ENCODE data around the gene CHCHD3. TPM values are rescaled to one million over a fixed set of nuclear protein-coding genes. Genes with fewer than 3 reads are reported as not detected.

The CHCHD3 gene
- total RNA-seq, 1 donor from 2014 or later = 50.6 TPM

DNA sequence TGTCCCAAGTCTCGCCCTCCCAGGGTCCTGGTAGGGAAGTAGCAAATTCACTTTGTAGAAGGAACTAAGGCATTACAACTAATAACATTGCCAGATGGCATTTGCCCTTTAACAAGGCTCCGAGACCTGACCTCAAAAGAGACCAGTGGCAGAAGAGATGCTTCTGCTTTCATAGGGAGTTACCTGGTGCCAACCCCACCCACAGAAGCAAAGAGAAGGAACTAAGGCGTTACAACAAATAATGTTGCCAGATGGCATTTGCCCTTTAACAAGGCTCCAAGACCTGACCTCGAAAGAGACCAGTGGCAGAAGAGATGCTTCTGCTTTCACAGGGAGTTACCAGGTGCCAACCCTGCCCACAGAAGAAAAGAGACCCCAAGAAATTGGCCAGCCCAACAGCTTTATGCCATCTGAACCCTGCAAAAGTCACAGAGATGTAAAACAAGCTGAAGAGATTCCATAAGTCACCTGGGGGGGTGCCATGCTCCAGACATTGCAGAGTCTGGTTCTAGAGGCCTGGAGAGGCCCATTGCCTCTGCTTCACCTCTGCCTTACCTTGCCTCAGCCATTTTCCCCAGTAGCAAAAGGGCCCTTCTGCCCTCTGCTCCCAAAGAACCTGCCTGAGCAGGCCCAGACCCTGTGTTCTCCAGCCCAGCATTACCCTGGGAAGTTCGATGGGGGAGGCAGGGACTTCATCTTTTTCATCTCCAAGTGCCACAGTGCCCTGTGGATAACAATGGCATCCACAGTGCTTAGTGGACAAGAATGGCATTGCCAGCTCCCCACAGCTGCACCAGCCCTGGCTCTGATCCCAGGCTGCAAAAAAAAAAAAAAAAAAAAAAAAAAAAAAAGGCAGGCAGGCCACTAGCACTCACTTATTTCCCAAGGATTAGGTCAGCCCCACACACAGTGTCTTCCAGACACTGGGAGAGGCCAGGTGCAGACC, 326.1 kb downstream of the CHCHD3 start:
- H3K27ac ChIP-seq = no peak overlapping the region
- H3K9me3 ChIP-seq = no peaks in the 10 kb centered on the region
- H3K27me3 ChIP-seq = no peaks in the 10 kb centered on the region
- intact Hi-C loops (cut with DNase I) = no loop called here
- H3K4me1 ChIP-seq = no peaks in the 10 kb centered on the region
- H3K36me3 ChIP-seq = no peaks in the 10 kb centered on the region
- DNase-seq (ENCODE audit: extremely low spot score in 2 of 2) = no peak
- TF ChIP-seq POLR2AphosphoS5 (IDR thresholded peaks at IDR 0.05; ENCODE audit: insufficient read depth in 1 of 2, low read depth in 1 of 2) (no peak), CTCF (IDR thresholded peaks at IDR 0.05) (no peak), POLR2A (IDR thresholded peaks at IDR 0.05) (no peak)
- H3K4me3 ChIP-seq = no peak overlapping the region

GRCh38 chr7:132752431-132752830, 329.5 kb downstream of the CHCHD3 start:
- Histone ChIP-seq H3K9me3 (no peaks in the 10 kb centered on the region), H3K4me3 (no peak overlapping the region), H3K36me3 (no peaks in the 10 kb centered on the region), H3K27me3 (no peaks in the 10 kb centered on the region), H3K4me1 (no peaks in the 10 kb centered on the region), H3K27ac (no peak overlapping the region)
- TF ChIP-seq POLR2A (IDR thresholded peaks at IDR 0.05) (no peak), CTCF (IDR thresholded peaks at IDR 0.05) (no peak), POLR2AphosphoS5 (IDR thresholded peaks at IDR 0.05; ENCODE audit: insufficient read depth in 1 of 2, low read depth in 1 of 2) (no peak)
- intact Hi-C loops (cut with DNase I) = no loop called here
- DNase-seq (ENCODE audit: extremely low spot score in 2 of 2) = no peak

DNA sequence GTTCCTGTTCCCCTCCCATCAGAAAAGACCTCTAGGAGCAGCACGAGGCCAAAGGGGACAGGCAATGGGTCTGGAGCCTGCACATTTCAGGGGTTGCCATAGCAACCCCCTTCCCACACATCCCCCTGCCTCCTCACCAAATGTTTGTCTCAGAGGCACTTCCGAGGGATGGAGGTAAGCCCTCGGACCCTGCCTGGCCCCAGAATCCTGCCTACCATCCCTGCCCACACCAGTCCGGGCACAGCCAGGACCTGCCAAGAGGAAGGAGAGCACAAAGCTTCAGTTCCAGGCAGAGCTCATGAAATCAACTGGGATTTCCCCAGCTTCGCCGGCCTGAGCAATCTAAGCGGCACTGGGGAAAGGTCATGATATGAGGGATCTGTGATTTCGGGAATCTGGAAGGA, 330.6 kb downstream of the CHCHD3 start:
- TF ChIP-seq POLR2A (IDR thresholded peaks at IDR 0.05) (no peak), POLR2AphosphoS5 (IDR thresholded peaks at IDR 0.05; ENCODE audit: insufficient read depth in 1 of 2, low read depth in 1 of 2) (no peak), CTCF (IDR thresholded peaks at IDR 0.05) (no peak)
- Histone ChIP-seq H3K4me3 (no peak overlapping the region), H3K27ac (no peak overlapping the region), H3K9me3 (no peaks in the 10 kb centered on the region), H3K27me3 (no peaks in the 10 kb centered on the region), H3K36me3 (no peaks in the 10 kb centered on the region), H3K4me1 (no peaks in the 10 kb centered on the region)
- DNase-seq (ENCODE audit: extremely low spot score in 2 of 2) = no peak
- intact Hi-C loops (cut with DNase I) = no loop called here

DNA sequence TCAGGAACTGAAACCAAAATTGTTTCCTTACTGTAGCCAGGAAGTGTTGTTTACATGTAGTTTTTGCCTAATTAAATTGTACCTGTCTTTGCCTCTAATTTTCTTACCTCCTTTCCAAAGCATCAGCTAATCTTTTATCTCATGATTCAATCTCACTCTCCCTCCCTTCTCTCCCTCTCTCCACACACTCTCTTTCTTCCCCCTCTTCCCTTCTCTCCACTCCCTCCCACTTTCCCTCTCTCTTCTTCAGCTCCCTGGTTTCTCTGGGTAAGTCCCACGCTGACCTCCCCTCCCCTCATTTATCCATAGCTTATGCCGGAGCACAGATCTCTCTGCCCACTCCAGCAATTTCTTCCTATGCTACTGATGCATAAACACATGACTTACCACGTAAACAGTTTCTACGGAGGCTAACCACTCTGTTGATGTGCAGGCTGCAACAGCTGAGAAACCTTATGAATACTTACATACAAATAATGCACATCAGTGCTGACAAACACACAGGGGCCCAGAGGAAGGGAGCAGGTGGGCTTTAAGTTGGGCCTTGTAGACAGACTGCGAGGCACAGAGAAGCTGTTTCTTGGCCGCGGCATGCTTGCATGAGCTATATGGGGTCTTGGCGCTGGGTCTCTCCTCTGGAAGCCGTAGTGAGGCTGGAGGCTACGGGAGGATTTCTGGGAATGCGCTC, 331.2 kb downstream of the CHCHD3 start:
- Histone ChIP-seq H3K4me3 (no peak overlapping the region), H3K27me3 (no peaks in the 10 kb centered on the region), H3K27ac (no peak overlapping the region), H3K36me3 (no peaks in the 10 kb centered on the region), H3K9me3 (no peaks in the 10 kb centered on the region), H3K4me1 (no peaks in the 10 kb centered on the region)
- no peak for DNase-seq (ENCODE audit: extremely low spot score in 2 of 2)
- TF ChIP-seq CTCF (IDR thresholded peaks at IDR 0.05) (no peak), POLR2AphosphoS5 (IDR thresholded peaks at IDR 0.05; ENCODE audit: insufficient read depth in 1 of 2, low read depth in 1 of 2) (no peak), POLR2A (IDR thresholded peaks at IDR 0.05) (no peak)
- intact Hi-C loops (cut with DNase I) = no loop called here

Measured in vagina (tissue), 2 donors.